Measurements from ENCODE around the gene MYRIP. TPM values are rescaled to one million over a fixed set of nuclear protein-coding genes. Genes with fewer than 3 reads are reported as not detected.

MYRIP gene
- total and polyA plus RNA-seq, 2 of the 4 experiments (the other 2 are of a cell fraction) = not detected

- no peak overlapping the region for H2BK5ac ChIP-seq (ENCODE audit: low read depth, low read length, poor library complexity, severe bottlenecking)
- ATAC-seq (ENCODE audit: low read depth) (no peak), DNase-seq (no peak)
- in situ Hi-C loops (cut with MboI; ENCODE audit: low sequenced_read_pairs) (no loop called here), dilution Hi-C loops (cut with HindIII; ENCODE audit: low sequenced_read_pairs, unreplicated experiment) (no loop called here), intact Hi-C loops (cut with micrococcal nuclease) (no loop called here)
- H3K23ac ChIP-seq (ENCODE audit: low read depth, low read length) = no peak overlapping the region
- H2BK15ac ChIP-seq (ENCODE audit: low read depth, low read length) = no peak overlapping the region
- ChIA-PET POLR2A (ENCODE audit: unreplicated experiment) (interaction anchor here (0.5 kb wide), 1 partner anchor 652 kb away, joined by 6 read pairs; no protein-coding TSS in a partner anchor), CTCF (no interaction called here)
- H2AK5ac ChIP-seq (ENCODE audit: low read depth, low read length) = no peak overlapping the region
- no peaks in the 10 kb centered on the region for H3K36me3 ChIP-seq (ENCODE audit: control insufficient read depth, insufficient read depth, low read length)
- no peak overlapping the region for H3K4ac ChIP-seq (ENCODE audit: low read depth, low read length)
- H3K9me1 ChIP-seq (ENCODE audit: insufficient read depth, low read length) = no peaks in the 10 kb centered on the region
- no peaks in the 10 kb centered on the region for H4K20me1 ChIP-seq (ENCODE audit: insufficient read depth, low read length)
- no peak overlapping the region for H3K4me3 ChIP-seq (ENCODE audit: insufficient read depth, low read depth, low read length)
- no peaks in the 10 kb centered on the region for H3K27me3 ChIP-seq (ENCODE audit: control insufficient read depth, insufficient read depth, low read length)
- H3K9me3 ChIP-seq (ENCODE audit: control insufficient read depth, insufficient read depth, low read length) = 0 out of 2 replicates have a peak, but pooled peaks cover 2% of the 10 kb centered on the region
- H3K79me1 ChIP-seq (ENCODE audit: low read depth in 1 of 2, low read length in 2 of 2) = no peaks in the 10 kb centered on the region
- H2AK9ac ChIP-seq (replicated peaks; ENCODE audit: low read depth, low read length, poor library complexity) = no peak overlapping the region
- no CpG with 5 or more reads among the region's 1 CpG for WGBS, 2 experiments (ENCODE audit: extremely low coverage in 2 of 2, insufficient read length in 1 of 2)
- no peak overlapping the region for H4K8ac ChIP-seq (ENCODE audit: low read depth in 2 of 2, low read length in 2 of 2)
- H4K5ac ChIP-seq (ENCODE audit: low read depth, low read length) = no peak overlapping the region
- no peak overlapping the region for H3K18ac ChIP-seq (ENCODE audit: low read depth, low read length)
- no peaks in the 10 kb centered on the region for H3K4me1 ChIP-seq (ENCODE audit: control insufficient read depth, insufficient read depth, low read length)
- TF ChIP-seq, protein P1, sequence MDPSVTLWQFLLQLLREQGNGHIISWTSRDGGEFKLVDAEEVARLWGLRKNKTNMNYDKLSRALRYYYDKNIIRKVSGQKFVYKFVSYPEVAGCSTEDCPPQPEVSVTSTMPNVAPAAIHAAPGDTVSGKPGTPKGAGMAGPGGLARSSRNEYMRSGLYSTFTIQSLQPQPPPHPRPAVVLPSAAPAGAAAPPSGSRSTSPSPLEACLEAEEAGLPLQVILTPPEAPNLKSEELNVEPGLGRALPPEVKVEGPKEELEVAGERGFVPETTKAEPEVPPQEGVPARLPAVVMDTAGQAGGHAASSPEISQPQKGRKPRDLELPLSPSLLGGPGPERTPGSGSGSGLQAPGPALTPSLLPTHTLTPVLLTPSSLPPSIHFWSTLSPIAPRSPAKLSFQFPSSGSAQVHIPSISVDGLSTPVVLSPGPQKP (IDR thresholded peaks at IDR 0.05; ENCODE audit: borderline replicate concordance, low read depth, low read length) = no peak
- H4K91ac ChIP-seq (ENCODE audit: insufficient read depth, low read depth, low read length) = no peak overlapping the region
- H3K9ac ChIP-seq (ENCODE audit: low read depth, low read length) = no peak overlapping the region
- H3K56ac ChIP-seq (ENCODE audit: extremely low read depth, insufficient read depth, low read length) = no peak overlapping the region
- no peak overlapping the region for H3K14ac ChIP-seq (replicated peaks; ENCODE audit: low read depth, low read length)
- no peak overlapping the region for H2BK20ac ChIP-seq (ENCODE audit: low read depth, low read length)
- no peak overlapping the region for H3K27ac ChIP-seq (ENCODE audit: insufficient read depth, low read length)
- no TSS peak for BruUV-seq (replicated peaks)
- no peak overlapping the region for H2AFZ ChIP-seq (replicated peaks; ENCODE audit: low read length, poor library complexity)
- no peak overlapping the region for H2BK120ac ChIP-seq (ENCODE audit: low read depth, low read length)
- H3K4me2 ChIP-seq (ENCODE audit: low read depth, low read length) = no peak overlapping the region
Observed at GRCh38 chr3:40243056-40243455, 433.6 kb downstream of the MYRIP start.
